Esophagus (tissue), 2 donors: ENCODE measurements around the gene SHC2. TPM values are rescaled to one million over a fixed set of nuclear protein-coding genes. Genes with fewer than 3 reads are reported as not detected.
"Not testable (repeated sequence)": the region's sequence is repeated elsewhere in the genome, so short reads cannot be mapped to it uniquely, and the experiment has no call there.

Experiments used
- H3K27ac ChIP-seq, 2 donors: one replicate each; pipeline ENCODE4 v1.5.1; 2013; ENCODE audit warnings: low read depth in 2 of 2, mild to moderate bottlenecking in 2 of 2, inconsistent platforms in 1 of 2, low read length in 1 of 2, moderate library complexity in 1 of 2
- H3K27me3 ChIP-seq, 2 donors: one replicate each; pipeline ENCODE4 v1.6.1; 2013; ENCODE audit warnings: low read length in 2 of 2, control low read depth in 1 of 2, mild to moderate bottlenecking in 1 of 2; ENCODE audit not compliant: insufficient read depth in 2 of 2, control insufficient read depth in 1 of 2
- H3K36me3 ChIP-seq, 2 donors: one replicate each; pipeline ENCODE4 v1.6.1; 2013; ENCODE audit warnings: low read length in 1 of 2; ENCODE audit not compliant: control insufficient read depth in 2 of 2, insufficient read depth in 2 of 2
- H3K4me1 ChIP-seq, 2 donors: one replicate each; pipeline ENCODE4 v1.6.1; 2013; ENCODE audit warnings: low read length in 1 of 2; ENCODE audit not compliant: control insufficient read depth in 2 of 2, insufficient read depth in 2 of 2
- H3K4me3 ChIP-seq, 2 donors: one replicate each; pipeline ENCODE4 v1.5.1; 2013; ENCODE audit warnings: low read length in 2 of 2, mild to moderate bottlenecking in 2 of 2, low read depth in 1 of 2, moderate library complexity in 1 of 2
- H3K9me3 ChIP-seq, 2 donors: one replicate each; pipeline ENCODE4 v1.6.1; 2013; ENCODE audit warnings: mild to moderate bottlenecking in 2 of 2, low read depth in 1 of 2, low read length in 1 of 2, moderate library complexity in 1 of 2; ENCODE audit not compliant: control insufficient read depth in 2 of 2, insufficient read depth in 1 of 2
- WGBS, 2 donors: extraction: QIAGEN DNeasy Blood & Tissue Kit; methylation state at CpG; one replicate each; pipeline ENCODE4 v1.1.7; 2013; 5-methylcytosine and 5-hydroxymethylcytosine counted together
- polyA plus RNA-seq, 2 donors: library from polyadenylated mRNA; stranded (reverse); fragments of 200-250 nt; gene quantifications; one replicate each; pipeline ENCODE4 v1.2.3, GENCODE V29; 2013
- donor health status: healthy with polysubstance abuse.
- donor health status: Bipolar disorder and iron deficiency.

The SHC2 gene
- polyA plus RNA-seq, 2 donors, result 3.0 to 5.3 TPM

- WGBS, 2 donors, result 50 to 60% methylated on average over 21 of the region's 21 CpGs
- no peaks in the 10 kb centered on the region for H3K27me3 ChIP-seq
- no peak overlapping the region for H3K27ac ChIP-seq
- H3K4me1 ChIP-seq, result peaks cover 0 to 8% of the 10 kb centered on the region in 2 donors
- H3K4me3 ChIP-seq, result no peak overlapping the region
- H3K9me3 ChIP-seq, result peaks cover 0 to 3% of the 10 kb centered on the region in 2 donors
- H3K36me3 ChIP-seq, result no peaks in the 10 kb centered on the region
Measured at GRCh38 chr19:483332-484072, 22.7 kb upstream of the SHC2 start.

- peaks cover 0 to 8% of the 10 kb centered on the region in 2 donors for H3K4me1 ChIP-seq
- H3K27ac ChIP-seq, result no peak overlapping the region
- H3K27me3 ChIP-seq, result no peaks in the 10 kb centered on the region
- no peaks in the 10 kb centered on the region for H3K36me3 ChIP-seq
- H3K4me3 ChIP-seq, result no peak overlapping the region
- 55 to 59% methylated on average over 20 of the region's 20 CpGs for WGBS, 2 donors
- H3K9me3 ChIP-seq, result peaks cover 0 to 3% of the 10 kb centered on the region in 2 donors
Measured at GRCh38 chr19:482186-483041, 21.6 kb upstream of the SHC2 start.

GRCh38 chr19:481100-481499 is 20.3 kb upstream of the SHC2 start:
- WGBS, 2 donors, result 93 to 95% methylated on average over 3 of the region's 3 CpGs
- H3K36me3 ChIP-seq, H3K27ac ChIP-seq, H3K9me3 ChIP-seq, H3K4me1 ChIP-seq, H3K27me3 ChIP-seq, H3K4me3 ChIP-seq: not testable (repeated sequence)

- peak overlapping the region; percentile 7 to 27 for H3K27ac ChIP-seq
- no peaks in the 10 kb centered on the region for H3K36me3 ChIP-seq
- H3K27me3 ChIP-seq, result no peaks in the 10 kb centered on the region
- H3K9me3 ChIP-seq, result peaks cover 0 to 3% of the 10 kb centered on the region in 2 donors
- H3K4me3 ChIP-seq, result peak overlapping the region in 1 of 2 donors; percentile 22
- peaks cover 0 to 8% of the 10 kb centered on the region in 2 donors for H3K4me1 ChIP-seq
- 23 to 35% methylated on average over 36 of the region's 36 CpGs for WGBS, 2 donors
Measured at GRCh38 chr19:480016-480855, 19.4 kb upstream of the SHC2 start.

- WGBS, 2 donors, result 76 to 80% methylated on average over 14 of the region's 14 CpGs
- H3K36me3 ChIP-seq, result no peaks in the 10 kb centered on the region
- no peaks in the 10 kb centered on the region for H3K27me3 ChIP-seq
- no peaks in the 10 kb centered on the region for H3K9me3 ChIP-seq
- H3K4me1 ChIP-seq, result peaks cover 0 to 5% of the 10 kb centered on the region in 2 donors
- H3K4me3 ChIP-seq, result no peak overlapping the region
- no peak overlapping the region for H3K27ac ChIP-seq
Measured at GRCh38 chr19:478976-479375, 18.1 kb upstream of the SHC2 start.

GRCh38 chr19:478236-478903 is 17.5 kb upstream of the SHC2 start:
- H3K27me3 ChIP-seq, result no peaks in the 10 kb centered on the region
- H3K9me3 ChIP-seq, result no peaks in the 10 kb centered on the region
- WGBS, 2 donors, result 80 to 82% methylated on average over 26 of the region's 26 CpGs
- no peaks in the 10 kb centered on the region for H3K36me3 ChIP-seq
- H3K4me3 ChIP-seq, result no peak overlapping the region
- no peak overlapping the region for H3K27ac ChIP-seq
- peaks cover 0 to 5% of the 10 kb centered on the region in 2 donors for H3K4me1 ChIP-seq

- WGBS, 2 donors, result 76 to 82% methylated on average over 13 of the region's 13 CpGs
- H3K4me3 ChIP-seq, result no peak overlapping the region
- no peaks in the 10 kb centered on the region for H3K9me3 ChIP-seq
- peaks cover 0 to 5% of the 10 kb centered on the region in 2 donors for H3K4me1 ChIP-seq
- no peaks in the 10 kb centered on the region for H3K27me3 ChIP-seq
- no peaks in the 10 kb centered on the region for H3K36me3 ChIP-seq
- H3K27ac ChIP-seq, result no peak overlapping the region
Measured at GRCh38 chr19:475360-475759, 14.5 kb upstream of the SHC2 start.

GRCh38 chr19:474126-475078 is 13.6 kb upstream of the SHC2 start:
- H3K27me3 ChIP-seq, result no peaks in the 10 kb centered on the region
- H3K4me3 ChIP-seq, result no peak overlapping the region
- no peaks in the 10 kb centered on the region for H3K36me3 ChIP-seq
- H3K4me1 ChIP-seq, result no peaks in the 10 kb centered on the region
- no peak overlapping the region for H3K27ac ChIP-seq
- H3K9me3 ChIP-seq, result no peaks in the 10 kb centered on the region
- 67 to 69% methylated on average over 56 to 57 of the region's 57 CpGs for WGBS, 2 donors
